ENCODE measurements around the gene LIPH.

- TF ChIP-seq MXI1 (conservative IDR thresholded peaks at IDR 0.05; ENCODE audit: poor library complexity, severe bottlenecking) = no peak
- TF ChIP-seq TAF1 (IDR thresholded peaks at IDR 0.05; ENCODE audit: low read depth) = no peak
- no peak for TF ChIP-seq EZH2 (IDR thresholded peaks at IDR 0.05; ENCODE audit: borderline replicate concordance, insufficient read depth, low read length, poor library complexity, severe bottlenecking)
These were observed 21.5 kb downstream of the LIPH start for GRCh38 chr3:185530856-185531255.

Measured in neural cell (in vitro differentiated cells).